ENCODE measurements around the gene HECTD1.

The HECTD1 gene

DNA sequence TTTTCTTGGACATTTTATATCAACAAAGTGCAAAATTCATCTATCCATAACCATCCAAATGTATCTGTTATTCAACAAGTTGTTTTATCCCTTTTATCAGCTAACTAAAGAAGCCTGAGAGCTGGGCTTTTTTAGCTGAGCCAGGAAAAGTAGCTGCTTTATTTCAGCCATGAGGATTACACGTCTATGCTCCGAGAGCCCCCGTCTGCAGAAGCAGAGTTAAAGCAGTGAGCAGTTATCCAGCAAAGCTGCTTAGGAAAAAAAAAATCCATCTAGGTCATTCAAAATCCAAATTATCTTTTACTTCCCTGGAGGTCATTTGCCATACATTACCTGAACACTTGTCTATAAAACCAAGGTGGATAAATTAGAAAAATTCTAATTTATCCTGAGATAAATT lies 15.7 kb upstream of the HECTD1 start:
- TF ChIP-seq, protein P1, sequence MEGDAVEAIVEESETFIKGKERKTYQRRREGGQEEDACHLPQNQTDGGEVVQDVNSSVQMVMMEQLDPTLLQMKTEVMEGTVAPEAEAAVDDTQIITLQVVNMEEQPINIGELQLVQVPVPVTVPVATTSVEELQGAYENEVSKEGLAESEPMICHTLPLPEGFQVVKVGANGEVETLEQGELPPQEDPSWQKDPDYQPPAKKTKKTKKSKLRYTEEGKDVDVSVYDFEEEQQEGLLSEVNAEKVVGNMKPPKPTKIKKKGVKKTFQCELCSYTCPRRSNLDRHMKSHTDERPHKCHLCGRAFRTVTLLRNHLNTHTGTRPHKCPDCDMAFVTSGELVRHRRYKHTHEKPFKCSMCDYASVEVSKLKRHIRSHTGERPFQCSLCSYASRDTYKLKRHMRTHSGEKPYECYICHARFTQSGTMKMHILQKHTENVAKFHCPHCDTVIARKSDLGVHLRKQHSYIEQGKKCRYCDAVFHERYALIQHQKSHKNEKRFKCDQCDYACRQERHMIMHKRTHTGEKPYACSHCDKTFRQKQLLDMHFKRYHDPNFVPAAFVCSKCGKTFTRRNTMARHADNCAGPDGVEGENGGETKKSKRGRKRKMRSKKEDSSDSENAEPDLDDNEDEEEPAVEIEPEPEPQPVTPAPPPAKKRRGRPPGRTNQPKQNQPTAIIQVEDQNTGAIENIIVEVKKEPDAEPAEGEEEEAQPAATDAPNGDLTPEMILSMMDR (conservative IDR thresholded peaks at IDR 0.05; ENCODE audit: low read depth, low read length) = no peak
- no peak for DNase-seq (ENCODE audit: low read depth)
- no peak overlapping the region for H3K4me3 ChIP-seq (ENCODE audit: low read depth, low read length)

DNA sequence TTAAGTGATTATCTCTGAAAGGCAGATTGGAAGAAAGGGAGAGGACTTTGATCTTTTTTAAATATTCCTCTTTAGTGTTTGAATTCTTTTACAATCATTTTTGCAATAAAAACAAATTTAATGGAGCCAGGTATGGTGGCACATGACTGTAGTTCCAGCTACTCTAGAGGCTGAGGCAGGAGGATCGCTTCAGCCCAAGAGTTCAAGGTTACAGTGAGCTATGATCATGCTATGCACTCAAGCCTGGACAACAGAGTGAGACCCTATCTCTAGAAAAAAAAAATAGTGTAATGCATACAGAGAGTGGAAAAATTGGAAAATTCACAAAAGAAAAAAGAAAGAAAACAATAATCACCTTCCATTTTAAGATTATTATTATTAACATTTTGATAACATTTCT lies 15.2 kb upstream of the HECTD1 start:
- DNase-seq (ENCODE audit: low read depth) = no peak
- no peak overlapping the region for H3K4me3 ChIP-seq (ENCODE audit: low read depth, low read length)
- TF ChIP-seq, protein P1 (conservative IDR thresholded peaks at IDR 0.05; ENCODE audit: low read depth, low read length) = no peak

DNA sequence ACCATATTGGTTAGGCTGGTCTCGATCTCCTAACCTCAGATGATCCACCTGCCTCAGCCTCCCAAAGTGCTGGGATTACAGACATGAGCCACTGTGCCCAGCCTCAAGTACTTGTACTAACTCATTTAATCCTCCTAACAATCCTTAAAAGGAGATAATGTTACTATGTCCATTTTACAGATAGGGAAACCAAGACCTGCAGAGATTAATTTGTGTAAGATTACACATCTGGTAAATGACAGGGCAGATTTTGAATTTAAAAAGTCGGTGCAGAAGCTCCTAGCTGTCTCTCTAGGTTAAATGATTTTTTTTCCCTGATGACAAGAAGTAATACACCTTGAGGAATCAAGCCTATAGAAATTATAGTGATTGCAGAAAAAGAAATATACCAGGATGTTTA lies 13.7 kb upstream of the HECTD1 start:
- TF ChIP-seq, protein P1 (conservative IDR thresholded peaks at IDR 0.05; ENCODE audit: low read depth, low read length) = no peak
- no peak overlapping the region for H3K4me3 ChIP-seq (ENCODE audit: low read depth, low read length)
- no peak for DNase-seq (ENCODE audit: low read depth)

DNA sequence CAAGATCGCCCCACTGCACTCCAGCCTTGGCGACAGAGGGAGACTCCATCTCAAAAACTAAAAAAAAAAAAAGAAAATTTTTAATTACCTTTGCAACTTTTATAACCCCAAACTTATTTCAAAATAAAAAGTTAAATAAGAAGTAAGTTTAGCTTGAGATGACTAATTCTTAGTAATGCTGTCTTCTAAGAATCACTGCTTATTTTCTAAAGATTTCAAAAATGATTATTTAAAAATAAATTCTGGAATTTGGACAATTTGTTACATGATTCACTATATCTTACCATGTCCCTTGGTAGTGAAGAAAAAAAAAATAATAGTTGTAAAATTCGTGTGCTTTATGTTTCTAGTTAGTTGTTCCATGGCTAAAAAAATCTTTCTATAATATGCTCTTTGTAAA lies 11.6 kb upstream of the HECTD1 start:
- no peak for DNase-seq (ENCODE audit: low read depth)
- no peak overlapping the region for H3K4me3 ChIP-seq (ENCODE audit: low read depth, low read length)
- TF ChIP-seq, protein P1 (conservative IDR thresholded peaks at IDR 0.05; ENCODE audit: low read depth, low read length) = no peak

DNA sequence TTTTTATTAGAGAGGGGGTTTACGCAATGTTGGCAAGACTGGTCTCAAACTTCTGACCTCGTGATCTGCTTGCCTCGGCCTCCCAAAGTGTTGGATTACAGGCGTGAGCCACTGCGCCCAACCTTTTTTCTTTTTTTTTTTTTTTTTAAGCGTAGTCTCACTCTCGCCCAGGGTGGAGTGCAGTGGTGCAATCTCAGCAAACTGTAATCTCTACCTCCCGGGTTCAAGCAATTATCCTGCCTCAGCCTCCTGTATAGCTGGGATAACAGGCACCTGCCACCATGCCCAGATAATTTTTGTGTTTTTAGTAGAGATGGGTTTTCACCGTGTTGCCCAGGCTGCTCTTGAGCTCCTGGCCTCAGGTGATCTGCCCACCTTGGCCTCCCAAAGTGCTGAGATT lies 8.8 kb upstream of the HECTD1 start:
- no peak for DNase-seq (ENCODE audit: low read depth)
- H3K4me3 ChIP-seq (ENCODE audit: low read depth, low read length) = no peak overlapping the region
- TF ChIP-seq, protein P1 (conservative IDR thresholded peaks at IDR 0.05; ENCODE audit: low read depth, low read length) = no peak

DNA sequence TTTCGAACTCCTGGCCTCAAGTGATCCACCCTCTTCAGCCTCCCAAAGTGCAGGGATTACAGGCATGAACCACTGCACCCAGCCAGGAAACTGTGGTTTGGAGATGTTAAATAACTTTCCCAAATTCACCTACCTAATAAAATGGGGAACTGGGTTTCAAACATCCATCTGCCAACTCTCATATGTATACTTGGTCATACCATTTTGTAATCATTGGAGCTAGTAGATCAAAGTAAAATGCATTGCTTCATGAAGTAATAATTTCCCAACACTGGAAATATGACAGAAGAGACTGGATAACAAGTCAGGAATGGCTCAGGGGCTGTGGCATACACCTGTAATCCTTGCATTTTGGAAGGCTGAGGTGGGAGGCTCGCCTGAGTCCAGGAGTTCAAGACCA lies 5.3 kb upstream of the HECTD1 start:
- no peak for DNase-seq (ENCODE audit: low read depth)

DNA sequence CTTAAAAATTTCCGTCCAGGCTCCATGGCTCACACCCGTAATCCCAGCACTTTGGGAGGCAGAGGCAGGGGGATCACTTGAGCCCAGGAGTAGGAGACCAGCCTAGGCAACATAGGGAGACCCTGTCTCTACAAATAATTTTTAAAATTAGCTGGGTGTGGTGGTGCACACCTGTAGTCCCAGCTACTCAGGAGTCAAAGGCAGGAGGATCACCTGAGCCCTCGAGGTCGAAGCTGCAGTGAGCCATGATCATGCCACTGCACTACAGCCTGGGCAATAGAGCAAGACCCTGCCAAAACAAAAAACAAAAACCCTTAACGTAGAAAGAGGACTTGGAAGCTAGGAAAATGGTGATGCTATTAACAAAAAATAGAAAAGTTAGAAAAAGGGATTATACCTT lies 2.0 kb upstream of the HECTD1 start:
- no peak for DNase-seq (ENCODE audit: low read depth)
- no peak overlapping the region for H3K4me3 ChIP-seq (ENCODE audit: low read depth, low read length)
- TF ChIP-seq, protein P1 (conservative IDR thresholded peaks at IDR 0.05; ENCODE audit: low read depth, low read length) = no peak

More for the DNA sequence above, 5.3 kb upstream of the HECTD1 start:
- H3K4me3 ChIP-seq (ENCODE audit: low read depth, low read length) = no peak overlapping the region
- TF ChIP-seq, protein P1 (conservative IDR thresholded peaks at IDR 0.05; ENCODE audit: low read depth, low read length) = no peak
